ENCODE results near the gene NKPD1.

The NKPD1 gene

GRCh38 chr19:45156011-45156630, 4.7 kb downstream of the NKPD1 start:
- peak; percentile 61 for DNase-seq (ENCODE audit: low read depth, low spot score)

GRCh38 chr19:45154064-45154827, 6.5 kb downstream of the NKPD1 start:
- peak; percentile 85 for DNase-seq (ENCODE audit: low read depth, low spot score)

GRCh38 chr19:45153339-45154063, 7.3 kb downstream of the NKPD1 start:
- DNase-seq (ENCODE audit: low read depth, low spot score): peak; percentile 79

GRCh38 chr19:45152504-45153338, 8.1 kb downstream of the NKPD1 start:
- peak; percentile 85 for DNase-seq (ENCODE audit: low read depth, low spot score)

GRCh38 chr19:45151821-45152503, 8.8 kb downstream of the NKPD1 start:
- no peak for DNase-seq (ENCODE audit: low read depth, low spot score)

- no peak for DNase-seq (ENCODE audit: low read depth, low spot score)
Observed at GRCh38 chr19:45151320-45151719, 9.5 kb downstream of the NKPD1 start.

- DNase-seq (ENCODE audit: low read depth, low spot score): no peak
Observed at GRCh38 chr19:45150751-45151281, 10.0 kb downstream of the NKPD1 start.

GRCh38 chr19:45150180-45150579, 10.6 kb downstream of the NKPD1 start:
- no peak for DNase-seq (ENCODE audit: low read depth, low spot score)

GRCh38 chr19:45149129-45149528, 11.7 kb downstream of the NKPD1 start:
- no peak for DNase-seq (ENCODE audit: low read depth, low spot score)

GRCh38 chr19:45147835-45148676, 12.7 kb downstream of the NKPD1 start:
- DNase-seq (ENCODE audit: low read depth, low spot score): peak; percentile 54

- no peak for DNase-seq (ENCODE audit: low read depth, low spot score)
Observed at GRCh38 chr19:45146741-45147205, 14.0 kb downstream of the NKPD1 start.

GRCh38 chr19:45146251-45146650, 14.5 kb downstream of the NKPD1 start:
- DNase-seq (ENCODE audit: low read depth, low spot score): no peak

- no peak for DNase-seq (ENCODE audit: low read depth, low spot score)
Observed at GRCh38 chr19:45145270-45146189, 15.3 kb downstream of the NKPD1 start.

- no peak for DNase-seq (ENCODE audit: low read depth, low spot score)
Observed at GRCh38 chr19:45144431-45145269, 16.1 kb downstream of the NKPD1 start.

GRCh38 chr19:45142726-45143110, 18.1 kb downstream of the NKPD1 start:
- no peak for DNase-seq (ENCODE audit: low read depth, low spot score)

- no peak for DNase-seq (ENCODE audit: low read depth, low spot score)
Observed at GRCh38 chr19:45142016-45142725, 18.6 kb downstream of the NKPD1 start.

- DNase-seq (ENCODE audit: low read depth, low spot score): no peak
Observed at GRCh38 chr19:45141203-45141900, 19.4 kb downstream of the NKPD1 start.

Data from ELF-1 (cell line).